LNCaP clone FGC (cell line): Measurements from ENCODE around the gene GPR61.

Source experiments
- DNase-seq: peaks from one replicate; pipeline ENCODE4 v3.0.0-alpha.2; 2011; ENCODE audit warnings: low read depth
- H3K4me3 ChIP-seq: 2 replicates; pipeline ENCODE4 v1.5.1; 2011; ENCODE audit warnings: mild to moderate bottlenecking, low read depth, low read length, control low read depth
- TF ChIP-seq, protein P1 (sequence below): IDR thresholded peaks from 2 replicates; pipeline ENCODE4 v1.5.1; 2012; ENCODE audit warnings: mild to moderate bottlenecking; ENCODE audit not compliant: control insufficient read depth, insufficient read depth; ENCODE audit errors: extremely low read depth

GPR61 gene

DNA sequence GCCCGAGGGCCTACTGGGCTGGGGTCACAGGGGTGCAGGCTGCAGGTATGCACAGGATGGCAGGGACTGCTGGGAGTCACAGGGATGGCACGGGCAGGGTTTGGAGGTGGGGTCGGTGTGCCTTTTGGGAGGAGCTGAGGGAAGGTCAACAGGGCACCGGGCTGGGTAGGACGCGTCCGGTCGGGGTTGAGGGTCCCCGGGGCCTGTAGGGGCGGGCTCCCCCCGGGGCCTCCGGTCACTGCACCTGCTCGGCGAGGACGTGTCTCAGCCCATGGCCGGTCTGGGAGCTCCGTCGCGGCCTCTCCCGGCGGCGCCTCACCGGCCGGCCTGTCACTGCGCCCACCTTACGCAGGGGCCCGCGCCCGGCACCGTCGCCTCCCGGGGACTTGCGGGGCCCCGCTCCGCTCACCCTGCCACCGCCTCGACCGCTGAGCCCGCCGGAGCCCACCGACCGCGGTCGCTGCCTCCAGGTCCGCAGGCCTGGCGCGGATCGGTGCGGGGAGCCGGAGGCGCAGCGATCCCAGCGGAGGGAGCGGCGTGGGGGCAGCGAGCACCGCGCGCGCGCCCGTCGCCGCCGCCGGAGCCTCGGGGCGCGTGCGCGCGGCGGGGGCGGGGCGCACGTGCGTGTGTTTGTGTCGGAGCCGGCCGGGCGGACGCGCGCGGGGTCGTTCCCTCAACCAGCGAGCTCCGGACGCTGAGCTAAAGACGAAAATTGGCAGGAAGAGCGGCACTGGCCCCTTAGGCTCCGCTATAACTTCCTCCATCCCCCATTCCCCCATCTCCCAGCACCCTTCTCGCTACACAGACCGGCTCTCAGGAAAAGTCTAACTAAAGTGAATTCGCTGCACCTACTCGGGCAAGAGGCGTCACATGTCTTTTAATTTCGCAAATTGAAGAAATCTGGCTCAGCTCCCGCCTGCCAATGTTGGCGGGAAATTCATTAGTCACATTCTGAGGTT lies 30.2 kb upstream of the GPR61 start, which contains the start of gene AMIGO1:
Gene AMIGO1 (minus strand): TSS at position 552 of the 959 bp plus-strand sequence. CDS start 815 bp downstream, outside the sequence.
- TF ChIP-seq, protein P1, sequence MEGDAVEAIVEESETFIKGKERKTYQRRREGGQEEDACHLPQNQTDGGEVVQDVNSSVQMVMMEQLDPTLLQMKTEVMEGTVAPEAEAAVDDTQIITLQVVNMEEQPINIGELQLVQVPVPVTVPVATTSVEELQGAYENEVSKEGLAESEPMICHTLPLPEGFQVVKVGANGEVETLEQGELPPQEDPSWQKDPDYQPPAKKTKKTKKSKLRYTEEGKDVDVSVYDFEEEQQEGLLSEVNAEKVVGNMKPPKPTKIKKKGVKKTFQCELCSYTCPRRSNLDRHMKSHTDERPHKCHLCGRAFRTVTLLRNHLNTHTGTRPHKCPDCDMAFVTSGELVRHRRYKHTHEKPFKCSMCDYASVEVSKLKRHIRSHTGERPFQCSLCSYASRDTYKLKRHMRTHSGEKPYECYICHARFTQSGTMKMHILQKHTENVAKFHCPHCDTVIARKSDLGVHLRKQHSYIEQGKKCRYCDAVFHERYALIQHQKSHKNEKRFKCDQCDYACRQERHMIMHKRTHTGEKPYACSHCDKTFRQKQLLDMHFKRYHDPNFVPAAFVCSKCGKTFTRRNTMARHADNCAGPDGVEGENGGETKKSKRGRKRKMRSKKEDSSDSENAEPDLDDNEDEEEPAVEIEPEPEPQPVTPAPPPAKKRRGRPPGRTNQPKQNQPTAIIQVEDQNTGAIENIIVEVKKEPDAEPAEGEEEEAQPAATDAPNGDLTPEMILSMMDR: no peak
- no peak for DNase-seq
- peak within 1 kb of the TSS; percentile 60 for H3K4me3 ChIP-seq

DNA sequence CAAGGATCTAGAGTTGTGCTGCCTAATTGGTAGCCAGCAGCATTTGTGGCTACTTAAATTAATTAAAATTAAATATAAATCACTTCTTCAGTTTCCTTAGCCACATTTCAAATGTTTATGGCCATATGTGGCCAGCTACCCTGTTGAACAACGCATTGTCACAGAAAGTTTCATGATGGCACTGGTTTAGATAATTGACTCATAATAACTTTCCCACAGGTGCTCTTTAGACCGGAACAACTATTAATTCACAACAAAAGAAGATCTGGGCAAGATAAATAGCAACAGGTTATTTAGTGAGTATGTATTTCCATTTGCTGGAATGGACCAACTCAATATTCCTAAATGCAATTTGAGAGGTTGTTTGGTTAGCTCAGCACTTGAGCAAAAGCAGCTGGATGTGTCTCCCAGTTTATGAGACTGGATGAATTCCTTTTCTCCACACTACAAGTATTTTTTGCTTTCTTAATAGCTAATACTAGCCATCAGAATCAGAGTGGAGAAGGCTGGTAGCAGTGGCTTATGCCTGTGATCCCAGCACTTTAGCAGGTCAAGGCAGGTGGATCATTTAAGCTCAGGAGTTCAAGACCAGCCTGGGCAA lies 26.5 kb upstream of the GPR61 start:
- DNase-seq: no peak
- no peak overlapping the region for H3K4me3 ChIP-seq
- TF ChIP-seq, protein P1: no peak

DNA sequence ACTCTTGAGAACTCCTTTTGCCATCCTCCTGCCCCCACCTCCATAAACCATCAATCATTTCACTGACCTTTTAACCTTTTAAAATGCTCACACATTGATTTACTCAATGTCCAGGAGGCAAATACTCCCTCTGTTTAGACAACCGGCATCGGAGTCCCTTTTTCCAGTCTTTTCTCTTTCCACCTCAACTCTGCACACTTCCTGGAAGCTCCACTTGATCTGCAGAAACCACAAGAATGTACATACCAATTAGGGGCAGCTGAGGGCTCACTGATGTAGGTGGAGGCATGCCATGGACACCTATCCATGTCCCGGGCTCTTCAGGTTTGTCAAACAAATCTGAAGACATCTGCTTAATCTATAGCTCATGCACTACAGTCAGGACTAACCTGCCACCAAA lies 24.8 kb upstream of the GPR61 start:
- TF ChIP-seq, protein P1: no peak
- no peak overlapping the region for H3K4me3 ChIP-seq
- no peak for DNase-seq

DNA sequence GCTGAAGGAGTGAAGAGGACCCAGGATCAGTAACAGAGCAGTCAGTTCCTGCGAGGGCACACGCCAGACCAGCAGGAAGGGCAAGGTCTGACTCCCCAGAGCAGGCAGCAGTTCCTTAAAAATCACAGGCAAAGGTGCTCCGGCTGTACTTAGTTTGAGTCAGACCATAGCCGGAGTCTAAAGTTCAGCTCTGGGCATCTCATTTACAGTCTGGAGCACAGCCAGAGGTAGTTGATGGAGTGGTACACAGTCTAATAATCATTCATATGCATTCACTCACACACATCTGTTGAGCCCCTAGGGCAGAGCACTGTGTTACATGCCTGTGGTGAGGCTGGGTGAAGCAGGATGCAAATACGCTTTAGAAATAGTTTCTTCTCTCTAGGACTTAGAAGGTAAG lies 22.8 kb upstream of the GPR61 start:
- TF ChIP-seq, protein P1: no peak
- H3K4me3 ChIP-seq: no peak overlapping the region
- no peak for DNase-seq

DNA sequence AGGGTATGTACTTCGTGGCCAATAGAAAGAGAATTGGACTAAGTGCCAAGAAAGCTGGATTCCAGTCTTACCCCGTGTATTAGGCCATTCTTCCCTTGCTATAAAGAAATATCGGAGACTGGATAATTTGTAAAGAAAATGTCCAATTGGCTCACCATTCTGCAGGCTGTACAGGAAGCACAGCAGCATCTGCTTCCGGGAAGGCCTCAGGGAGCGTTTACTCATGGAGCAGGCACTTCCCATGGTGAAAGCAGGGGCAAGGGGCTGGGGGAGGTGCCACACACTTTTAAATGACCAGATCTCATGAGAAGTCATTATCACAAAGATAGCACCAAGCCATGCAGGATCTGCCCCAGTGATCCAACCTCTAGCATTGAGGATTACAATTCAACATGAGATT lies 22.3 kb upstream of the GPR61 start:
- DNase-seq: no peak
- TF ChIP-seq, protein P1: no peak
- H3K4me3 ChIP-seq: no peak overlapping the region

DNA sequence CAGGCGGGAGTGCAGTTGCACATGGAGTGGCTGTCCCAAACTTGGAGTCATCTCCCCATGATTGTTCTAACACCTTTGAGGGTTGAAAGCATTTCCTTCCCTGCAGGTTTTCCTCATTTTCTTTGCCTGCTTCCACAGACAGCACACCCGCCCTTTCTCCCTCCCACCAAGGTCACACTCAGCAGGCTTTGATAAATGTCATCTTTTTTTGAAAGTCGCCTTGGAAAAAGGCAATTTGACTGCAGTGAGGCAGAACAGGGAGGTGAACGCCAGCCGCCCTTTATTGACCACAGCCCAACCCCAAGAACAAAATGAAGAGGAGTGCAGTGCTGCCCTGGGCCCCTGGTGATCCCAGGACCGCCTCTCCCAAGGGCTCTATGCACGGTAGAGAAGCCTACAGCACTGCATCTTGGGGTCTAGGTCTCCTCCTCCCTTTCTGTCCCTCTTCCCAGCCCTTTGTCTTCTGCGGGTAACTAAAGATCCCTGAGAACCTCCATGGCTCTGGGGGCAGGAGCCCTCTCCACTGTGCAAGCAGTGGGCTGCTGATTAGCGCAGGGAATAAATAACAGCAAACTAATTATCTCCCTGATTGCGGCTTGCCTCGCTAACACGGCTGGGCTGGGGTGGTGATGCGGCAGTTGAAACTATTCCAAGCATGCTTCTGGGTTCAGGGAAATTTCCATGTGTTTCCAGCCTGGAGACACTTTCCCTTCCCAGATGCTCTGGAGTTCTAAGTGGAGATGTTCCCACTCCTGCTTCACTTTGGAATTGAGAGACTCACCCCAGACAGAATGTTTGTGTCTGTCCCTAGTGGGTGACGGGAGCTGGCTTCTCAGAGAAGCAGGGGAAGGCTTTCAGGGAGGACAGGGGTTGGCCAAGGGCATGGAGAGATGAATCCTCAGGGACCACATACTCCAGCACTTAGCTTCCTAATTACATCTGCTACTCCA lies 18.4 kb upstream of the GPR61 start:
- H3K4me3 ChIP-seq: no peak overlapping the region
- TF ChIP-seq, protein P1: no peak
- no peak for DNase-seq
